Mesodermal cell (in vitro differentiated cells): Measurements from ENCODE around the gene ZNF672.
"Not testable (repeated sequence)": the region's sequence is repeated elsewhere in the genome, so short reads cannot be mapped to it uniquely, and the experiment has no call there.

ENCODE experiments used
- H3K27ac ChIP-seq: 2 replicates; pipeline ENCODE4 v1.7.0; 2013; ENCODE audit warnings: mild to moderate bottlenecking, low read depth, low read length, moderate library complexity; ENCODE audit not compliant: severe bottlenecking
- H3K36me3 ChIP-seq: 2 replicates; pipeline ENCODE4 v1.7.1; 2013; ENCODE audit warnings: mild to moderate bottlenecking, low read length, moderate library complexity; ENCODE audit not compliant: control insufficient read depth, insufficient read depth
- H3K4me1 ChIP-seq: one replicate; pipeline ENCODE4 v1.7.1; 2013; ENCODE audit warnings: mild to moderate bottlenecking, low read length; ENCODE audit not compliant: insufficient read depth, control insufficient read depth, poor library complexity, severe bottlenecking
- H3K4me3 ChIP-seq: 2 replicates; pipeline ENCODE4 v1.7.0; 2013; ENCODE audit warnings: low read length, control low read depth, mild to moderate bottlenecking; ENCODE audit not compliant: insufficient read depth, poor library complexity, severe bottlenecking; ENCODE audit errors: extremely low read depth
- H3K9me3 ChIP-seq: 2 replicates; pipeline ENCODE4 v1.7.1; 2013; ENCODE audit warnings: mild to moderate bottlenecking, low read length, moderate library complexity; ENCODE audit not compliant: control insufficient read depth
- WGBS, 2 experiments: methylation state at CpG; one replicate each; pipeline ENCODE4 v1.1.5; 2013; ENCODE audit warnings: missing lambda C conversion rate in 2 of 2; ENCODE audit not compliant: insufficient coverage in 2 of 2; 5-methylcytosine and 5-hydroxymethylcytosine counted together

The ZNF672 gene

GRCh38 chr1:248872752-248873408, 34.9 kb downstream of the ZNF672 start:
- no peaks in the 10 kb centered on the region for H3K36me3 ChIP-seq
- peaks cover 4% of the 10 kb centered on the region for H3K4me1 ChIP-seq
- H3K27ac ChIP-seq: peak overlapping the region; percentile 97
- peak overlapping the region; percentile 80 for H3K4me3 ChIP-seq
- 0 to 1% methylated on average over 10 to 20 of the region's 31 CpGs for WGBS, 2 experiments
- H3K9me3 ChIP-seq: no peaks in the 10 kb centered on the region

GRCh38 chr1:248873409-248873992, 35.5 kb downstream of the ZNF672 start:
- WGBS, 2 experiments: 0% methylated on average over 35 to 37 of the region's 41 CpGs
- H3K36me3 ChIP-seq: no peaks in the 10 kb centered on the region

GRCh38 chr1:248873993-248874533, 36.0 kb downstream of the ZNF672 start:
- Histone ChIP-seq H3K4me1 (peaks cover 4% of the 10 kb centered on the region), H3K36me3 (no peaks in the 10 kb centered on the region), H3K9me3 (no peaks in the 10 kb centered on the region), H3K27ac (peak overlapping the region; percentile 97), H3K4me3 (peak overlapping the region; percentile 80)
- 6 to 9% methylated on average over 19 to 20 of the region's 23 CpGs for WGBS, 2 experiments

More at GRCh38 chr1:248873409-248873992, 35.5 kb downstream of the ZNF672 start:
- Histone ChIP-seq H3K27ac (peak overlapping the region; percentile 97), H3K9me3 (no peaks in the 10 kb centered on the region), H3K4me1 (peaks cover 4% of the 10 kb centered on the region), H3K4me3 (peak overlapping the region; percentile 80)

DNA sequence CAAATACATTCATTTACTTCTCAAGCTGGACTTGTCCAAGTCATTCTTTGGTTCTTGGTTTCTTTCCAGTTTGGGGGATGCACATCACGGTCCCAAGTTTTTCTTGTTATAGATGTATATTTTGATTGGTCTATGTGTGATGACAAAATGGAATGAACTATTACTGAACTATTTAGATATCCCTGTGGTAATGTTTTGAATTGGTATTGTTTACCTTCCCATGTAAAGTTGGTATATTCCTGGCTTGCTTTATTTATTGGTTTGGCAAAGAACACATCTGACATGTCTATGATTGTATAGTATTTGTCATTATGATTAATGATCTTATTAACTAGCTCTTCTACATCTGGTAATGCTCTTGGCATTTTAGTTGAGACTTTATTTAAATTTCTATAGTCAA, 43.2 kb downstream of the ZNF672 start:
- WGBS, 2 experiments: 100% methylated on average over 1 of the region's 1 CpG; no CpG with 5 or more reads in 1 of the 2 experiments
- Histone ChIP-seq H3K9me3 (no peaks in the 10 kb centered on the region), H3K4me1 (no peaks in the 10 kb centered on the region), H3K36me3 (no peaks in the 10 kb centered on the region), H3K4me3 (no peak overlapping the region), H3K27ac (no peak overlapping the region)

- not testable (repeated sequence) for H3K36me3 ChIP-seq, H3K4me3 ChIP-seq, H3K9me3 ChIP-seq, H3K27ac ChIP-seq, H3K4me1 ChIP-seq
- 93% methylated on average over 3 of the region's 7 CpGs; no CpG with 5 or more reads in 1 of the 2 experiments for WGBS, 2 experiments
These were observed 44.4 kb downstream of the ZNF672 start for GRCh38 chr1:248882427-248882826.

DNA sequence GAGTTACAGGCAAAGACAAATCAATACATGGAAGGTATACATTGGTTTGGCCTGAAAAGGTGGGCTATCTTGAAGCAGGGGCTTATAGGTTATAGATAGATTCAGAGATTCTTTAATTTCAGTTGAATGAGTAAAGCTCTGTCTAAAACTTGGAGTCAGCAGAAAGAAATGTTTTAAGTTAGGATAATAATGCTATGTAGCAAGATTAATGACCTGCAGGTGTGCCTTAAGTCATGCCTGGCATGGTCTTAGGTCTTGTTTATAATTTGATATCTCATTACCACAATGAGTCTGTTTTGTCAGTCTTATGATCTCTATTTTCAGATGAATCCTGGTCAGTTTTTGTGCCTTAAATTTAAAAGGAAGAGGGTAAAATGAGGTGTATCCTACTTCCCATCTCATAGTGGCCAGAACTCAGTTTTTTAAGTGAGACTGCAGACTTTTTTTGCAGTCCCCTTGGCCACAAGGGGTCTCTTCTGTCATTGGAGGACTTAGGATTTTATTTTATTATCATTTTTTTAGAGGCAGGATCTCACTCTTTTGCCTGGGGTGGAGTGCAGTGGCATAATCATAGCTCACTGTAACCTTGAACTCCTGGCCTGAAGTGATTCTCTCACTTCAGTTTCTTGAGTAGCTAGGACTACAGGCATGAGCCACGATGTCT, 46.7 kb downstream of the ZNF672 start:
- H3K4me1 ChIP-seq: no peaks in the 10 kb centered on the region
- WGBS, 2 experiments: no CpG with 5 or more reads among the region's 1 CpG
- H3K36me3 ChIP-seq: no peaks in the 10 kb centered on the region
- H3K4me3 ChIP-seq: no peak overlapping the region
- no peaks in the 10 kb centered on the region for H3K9me3 ChIP-seq
- no peak overlapping the region for H3K27ac ChIP-seq

DNA sequence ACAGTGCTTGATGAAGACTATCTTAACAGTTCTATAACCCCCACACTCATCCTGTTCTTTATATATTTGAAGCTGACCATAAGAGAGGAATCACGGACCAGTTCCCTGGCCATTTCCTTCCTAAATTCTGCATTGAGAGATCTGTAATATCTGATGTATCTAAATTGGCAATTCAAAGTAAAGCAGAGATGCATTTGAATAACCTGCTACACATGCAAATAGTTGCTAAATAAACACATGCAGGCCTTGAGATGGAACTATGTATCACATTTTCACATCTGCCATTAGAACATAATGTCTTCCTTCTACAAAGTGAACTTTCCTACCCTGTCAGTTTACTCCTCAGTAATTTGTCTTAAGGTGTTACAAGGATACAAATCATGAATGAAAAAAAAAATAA, 47.6 kb downstream of the ZNF672 start:
- Histone ChIP-seq H3K27ac (no peak overlapping the region), H3K9me3 (no peaks in the 10 kb centered on the region), H3K36me3 (no peaks in the 10 kb centered on the region), H3K4me1 (no peaks in the 10 kb centered on the region), H3K4me3 (no peak overlapping the region)
- no CpG with 5 or more reads among the region's 1 CpG for WGBS, 2 experiments

DNA sequence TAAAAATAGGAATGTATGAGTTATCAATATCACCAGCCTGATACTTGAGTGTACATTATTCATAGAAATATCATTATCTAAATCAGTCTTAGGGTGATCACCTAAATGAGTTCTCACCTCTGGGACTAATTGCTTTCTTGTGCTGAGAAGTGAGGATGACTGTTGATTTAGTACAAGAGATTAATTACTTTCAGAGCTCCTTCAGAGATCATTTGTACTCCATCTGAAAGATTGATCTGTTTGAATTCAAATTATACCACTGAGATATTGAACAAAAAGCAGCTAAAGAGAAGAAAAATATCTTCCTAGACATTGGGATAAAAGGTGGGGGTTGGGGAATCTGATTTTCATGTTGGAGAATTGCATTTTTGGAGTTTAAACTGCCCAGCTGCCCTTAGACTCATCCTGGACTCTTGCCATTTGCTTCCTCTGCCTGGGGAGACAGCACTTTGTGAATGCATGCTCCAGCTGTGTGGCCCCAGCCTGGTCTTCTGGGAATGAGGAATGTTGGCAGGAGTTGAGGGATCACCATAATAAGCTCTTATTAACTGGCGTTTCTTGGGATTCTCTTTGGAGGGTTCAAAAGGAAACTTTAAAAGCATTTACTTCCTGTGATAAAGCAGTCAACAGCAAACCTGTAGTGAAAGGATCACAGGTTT, 48.3 kb downstream of the ZNF672 start:
- no peak overlapping the region for H3K27ac ChIP-seq

GRCh38 chr1:248889914-248890243, 51.9 kb downstream of the ZNF672 start:
- H3K36me3 ChIP-seq, H3K4me1 ChIP-seq, H3K27ac ChIP-seq, H3K9me3 ChIP-seq, H3K4me3 ChIP-seq: not testable (repeated sequence)
- 83 to 87% methylated on average over 4 to 6 of the region's 10 CpGs for WGBS, 2 experiments

More for the DNA sequence above, 48.3 kb downstream of the ZNF672 start:
- no peak overlapping the region for H3K4me3 ChIP-seq
- no peaks in the 10 kb centered on the region for H3K36me3 ChIP-seq
- no peaks in the 10 kb centered on the region for H3K9me3 ChIP-seq
- no peaks in the 10 kb centered on the region for H3K4me1 ChIP-seq
- WGBS, 2 experiments: 60% methylated on average over 1 of the region's 1 CpG; no CpG with 5 or more reads in 1 of the 2 experiments

GRCh38 chr1:248890549-248891498, 52.8 kb downstream of the ZNF672 start:
- H3K4me3 ChIP-seq: no peak overlapping the region
- WGBS, 2 experiments: 79 to 91% methylated on average over 4 to 7 of the region's 9 CpGs

More at GRCh38 chr1:248890549-248891498, 52.8 kb downstream of the ZNF672 start:
- Histone ChIP-seq H3K4me1 (no peaks in the 10 kb centered on the region), H3K27ac (no peak overlapping the region), H3K36me3 (no peaks in the 10 kb centered on the region), H3K9me3 (no peaks in the 10 kb centered on the region)
